MM.1S (cell line): Measurements from ENCODE around the gene RAB9A.

ENCODE experiments used
- DNase-seq: peaks from one replicate; pipeline ENCODE4 v3.0.0-alpha.2; 2015
- H2AFZ ChIP-seq: fragments of 300-600 bp; sonication (generic); 2 replicates; pipeline ENCODE4 v1.6.0; 2016; ENCODE audit warnings: antibody characterized with exemption, low read length
- H3F3A ChIP-seq: fragments of 300-600 bp; sonication (generic); 2 replicates; pipeline ENCODE4 v1.6.1; 2016; ENCODE audit warnings: mild to moderate bottlenecking, antibody characterized with exemption, low read length, moderate library complexity, mixed read lengths; ENCODE audit not compliant: insufficient read depth
- H3K27ac ChIP-seq: fragments of 300-600 bp; sonication (generic); 2 replicates; pipeline ENCODE4 v1.5.1; 2016; ENCODE audit warnings: mild to moderate bottlenecking, low read length
- H3K27me3 ChIP-seq: fragments of 300-600 bp; sonication (generic); replicated peaks from 2 replicates; pipeline ENCODE4 v1.6.0; 2016; ENCODE audit warnings: low read length; ENCODE audit not compliant: insufficient read depth
- H3K36me3 ChIP-seq: fragments of 300-600 bp; sonication (generic); replicated peaks from 2 replicates; pipeline ENCODE4 v1.6.1; 2016; ENCODE audit warnings: mild to moderate bottlenecking, low read length, mixed read lengths; ENCODE audit not compliant: insufficient read depth
- H3K4me1 ChIP-seq: fragments of 300-600 bp; sonication (generic); 2 replicates; pipeline ENCODE4 v1.6.1; 2016; ENCODE audit warnings: low read length, mixed read lengths
- H3K4me2 ChIP-seq: fragments of 300-600 bp; sonication (generic); 2 replicates; pipeline ENCODE4 v1.6.0; 2016; ENCODE audit warnings: low read depth, low read length
- H3K4me3 ChIP-seq: fragments of 300-600 bp; sonication (generic); 2 replicates; pipeline ENCODE4 v1.5.1; 2016; ENCODE audit warnings: low read length, mixed read lengths
- H3K79me2 ChIP-seq: fragments of 300-600 bp; sonication (generic); 2 replicates; pipeline ENCODE4 v1.6.1; 2016; ENCODE audit warnings: mixed run types, low read length, mixed read lengths
- H3K9ac ChIP-seq: fragments of 300-600 bp; sonication (generic); 2 replicates; pipeline ENCODE4 v1.6.1; 2016; ENCODE audit warnings: low read length, mixed read lengths
- H3K9me2 ChIP-seq: fragments of 300-600 bp; sonication (generic); replicated peaks from 2 replicates; pipeline ENCODE4 v1.6.1; 2016; ENCODE audit warnings: mild to moderate bottlenecking, low read length, mixed read lengths; ENCODE audit not compliant: insufficient read depth
- H3K9me3 ChIP-seq: fragments of 300-600 bp; sonication (generic); replicated peaks from 2 replicates; pipeline ENCODE4 v1.6.1; 2016; ENCODE audit warnings: mild to moderate bottlenecking, low read length, mixed read lengths; ENCODE audit not compliant: insufficient read depth
- H4K20me1 ChIP-seq: fragments of 300-600 bp; sonication (generic); 2 replicates; pipeline ENCODE4 v1.6.1; 2016; ENCODE audit warnings: mild to moderate bottlenecking, low read length, moderate library complexity, mixed read lengths; ENCODE audit not compliant: insufficient read depth
- CTCF ChIP-seq: fragments of 300-600 bp; sonication (generic); IDR thresholded peaks from 2 replicates; pipeline ENCODE4 v1.5.1; 2016; ENCODE audit warnings: antibody characterized with exemption, low read length, mixed read lengths
- EZH2 ChIP-seq: fragments of 300-600 bp; sonication (generic); optimal IDR thresholded peaks from 2 replicates; pipeline ENCODE3; 2017; ENCODE audit warnings: low read depth, mild to moderate bottlenecking, antibody characterized with exemption, low read length, mixed read lengths
- EZH2phosphoT487 ChIP-seq: fragments of 300-600 bp; sonication (generic); IDR thresholded peaks from 2 replicates; pipeline ENCODE4 v1.6.1; 2018; ENCODE audit warnings: antibody characterized with exemption, low read length

RAB9A gene

GRCh38 chrX:13664020-13664419, 24.9 kb upstream of the RAB9A start:
- TF ChIP-seq CTCF (no peak), EZH2phosphoT487 (no peak), EZH2 (no peak)
- peaks cover 12% of the 10 kb centered on the region for H3K79me2 ChIP-seq
- no peak overlapping the region for H3K27ac ChIP-seq
- H3K9ac ChIP-seq, result no peak overlapping the region
- no peaks in the 10 kb centered on the region for H3K27me3 ChIP-seq
- H4K20me1 ChIP-seq, result no peaks in the 10 kb centered on the region
- H3K4me2 ChIP-seq, result no peak overlapping the region
- H3F3A ChIP-seq, result peaks cover 10% of the 10 kb centered on the region
- H3K9me2 ChIP-seq, result no peaks in the 10 kb centered on the region
- no peak overlapping the region for H2AFZ ChIP-seq
- H3K36me3 ChIP-seq, result no peaks in the 10 kb centered on the region
- no peaks in the 10 kb centered on the region for H3K9me3 ChIP-seq
- peaks cover 26% of the 10 kb centered on the region for H3K4me1 ChIP-seq
- DNase-seq, result no peak
- H3K4me3 ChIP-seq, result no peak overlapping the region

GRCh38 chrX:13666836-13667235, 22.1 kb upstream of the RAB9A start:
- no peak overlapping the region for H3K4me3 ChIP-seq
- H3K4me1 ChIP-seq, result peaks cover 19% of the 10 kb centered on the region
- no peaks in the 10 kb centered on the region for H3K27me3 ChIP-seq
- no peaks in the 10 kb centered on the region for H3K9me3 ChIP-seq
- no peaks in the 10 kb centered on the region for H3K36me3 ChIP-seq
- DNase-seq, result no peak
- peaks cover 12% of the 10 kb centered on the region for H3K79me2 ChIP-seq
- H3K9ac ChIP-seq, result no peak overlapping the region
- peak overlapping the region; percentile 21; the same call in 1 of the 2 replicates for H3K27ac ChIP-seq
- H3K4me2 ChIP-seq, result no peak overlapping the region
- no peaks in the 10 kb centered on the region for H3K9me2 ChIP-seq
- no peak overlapping the region for H2AFZ ChIP-seq
- H4K20me1 ChIP-seq, result no peaks in the 10 kb centered on the region
- H3F3A ChIP-seq, result peaks cover 10% of the 10 kb centered on the region
- no peak for TF ChIP-seq CTCF
- no peak for TF ChIP-seq EZH2phosphoT487
- TF ChIP-seq EZH2, result no peak

- no peak overlapping the region for H2AFZ ChIP-seq
- no peaks in the 10 kb centered on the region for H3K9me3 ChIP-seq
- no peak overlapping the region for H3K27ac ChIP-seq
- TF ChIP-seq EZH2 (no peak), CTCF (no peak), EZH2phosphoT487 (no peak)
- no peaks in the 10 kb centered on the region for H4K20me1 ChIP-seq
- peaks cover 14% of the 10 kb centered on the region for H3K4me1 ChIP-seq
- no peaks in the 10 kb centered on the region for H3K9me2 ChIP-seq
- peaks cover 12% of the 10 kb centered on the region for H3K79me2 ChIP-seq
- no peaks in the 10 kb centered on the region for H3F3A ChIP-seq
- H3K27me3 ChIP-seq, result no peaks in the 10 kb centered on the region
- DNase-seq, result no peak
- H3K36me3 ChIP-seq, result no peaks in the 10 kb centered on the region
- H3K4me3 ChIP-seq, result no peak overlapping the region
- no peak overlapping the region for H3K9ac ChIP-seq
- H3K4me2 ChIP-seq, result no peak overlapping the region
These were observed 21.0 kb upstream of the RAB9A start for GRCh38 chrX:13667919-13668318.
